Embryonic facial prominence (tissue), 1 donor: ENCODE results near the gene CADPS.

ENCODE experiments used
- DNase-seq: peaks from one replicate; pipeline ENCODE4 v3.0.0-alpha.2; 2016; ENCODE audit errors: extremely low spot score

CADPS gene

DNA sequence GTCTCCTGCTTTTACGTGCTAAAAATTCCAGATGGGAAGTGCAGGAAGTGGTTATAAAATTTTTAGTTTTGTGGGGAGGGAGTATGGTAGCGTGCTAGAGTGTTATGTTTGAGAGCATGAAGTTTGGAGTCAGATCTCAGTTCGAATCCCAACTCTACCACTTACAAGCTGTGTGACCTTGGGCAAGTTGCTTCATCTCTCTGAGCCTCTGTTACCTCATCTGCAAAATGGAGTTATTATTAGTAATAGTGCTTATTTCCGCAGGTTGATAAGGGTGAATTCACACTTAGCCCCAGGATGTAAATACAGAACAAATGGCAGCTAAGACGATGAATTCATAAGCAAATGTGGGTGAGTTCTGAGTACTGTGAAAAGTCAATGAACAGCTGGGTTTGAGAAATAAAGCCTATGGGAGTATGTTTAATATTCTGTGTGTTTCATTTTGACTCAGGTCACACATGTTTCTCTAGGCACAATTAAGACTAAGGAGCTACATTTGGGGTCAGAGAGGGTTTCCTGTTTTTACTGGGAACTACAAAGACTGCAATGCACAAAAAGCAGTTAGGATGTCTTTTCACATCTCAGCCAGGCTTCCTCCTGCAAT is 428.8 kb downstream of the CADPS start:
- no peak for DNase-seq

DNA sequence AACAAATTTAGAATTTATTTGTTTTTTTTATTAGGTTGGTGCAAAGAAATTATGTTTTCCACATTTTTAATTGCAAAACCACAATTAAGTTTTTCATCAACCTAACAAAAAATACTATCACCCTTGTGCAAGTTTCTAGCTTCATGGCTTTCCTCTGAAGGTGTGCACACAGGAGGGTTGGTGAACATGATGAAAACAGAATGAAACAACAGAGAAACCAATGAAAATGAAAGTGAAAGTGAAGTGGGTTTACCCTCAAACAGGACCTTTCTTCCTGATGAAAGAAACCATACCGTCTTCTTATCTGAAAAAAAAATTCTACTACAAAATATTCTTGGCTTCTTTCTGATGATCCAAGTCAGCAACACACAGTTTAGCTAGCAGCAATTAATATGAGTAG is 429.9 kb downstream of the CADPS start:
- DNase-seq = no peak

DNA sequence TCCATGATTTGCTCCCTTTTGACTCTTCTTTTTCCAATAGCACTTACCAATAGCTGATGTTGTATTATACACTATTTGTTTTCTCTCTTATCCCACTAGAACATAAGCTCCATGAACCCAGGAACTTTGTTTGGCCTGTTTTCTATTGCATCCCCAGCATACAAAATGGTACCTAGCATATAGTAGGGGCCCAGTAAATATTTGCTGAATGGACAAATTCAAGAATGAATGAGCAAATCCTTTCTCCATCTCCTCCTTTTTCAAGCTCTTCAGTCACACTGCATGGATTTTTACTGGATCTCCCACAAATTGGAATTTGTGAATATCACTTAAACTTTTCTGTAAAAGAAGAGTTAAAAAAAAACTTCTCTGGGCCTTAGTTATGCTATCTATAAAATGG is 435.2 kb downstream of the CADPS start:
- no peak for DNase-seq

DNA sequence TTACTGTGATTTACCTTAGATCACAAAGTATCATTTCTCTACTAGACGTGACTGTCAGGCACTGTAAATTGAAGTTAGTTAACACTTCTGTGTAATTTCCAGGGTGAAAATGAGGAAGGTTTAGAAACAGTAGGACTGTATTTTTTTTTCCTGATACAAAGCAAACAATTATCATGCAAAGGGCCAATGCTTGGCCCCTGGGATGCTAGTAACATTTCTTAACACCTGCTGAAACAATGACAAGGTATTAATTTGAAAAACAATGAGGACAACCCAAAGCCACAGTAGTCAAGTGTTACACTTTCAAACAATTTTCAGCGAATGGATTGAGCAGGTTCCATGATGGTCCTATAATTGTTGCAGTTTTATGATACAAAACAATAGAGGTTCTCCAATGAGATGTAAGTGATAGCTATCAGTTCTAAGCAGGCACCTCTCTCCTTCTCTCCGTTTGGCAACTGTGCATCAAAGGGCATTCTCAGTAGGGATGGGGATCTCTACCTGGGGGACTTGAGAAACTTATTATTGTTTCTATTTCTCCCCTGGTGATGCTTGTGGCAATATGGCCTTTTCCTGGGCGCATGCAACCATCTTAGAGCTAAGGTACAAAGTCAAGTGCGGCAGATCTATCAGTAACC is 435.9 kb downstream of the CADPS start:
- no peak for DNase-seq

DNA sequence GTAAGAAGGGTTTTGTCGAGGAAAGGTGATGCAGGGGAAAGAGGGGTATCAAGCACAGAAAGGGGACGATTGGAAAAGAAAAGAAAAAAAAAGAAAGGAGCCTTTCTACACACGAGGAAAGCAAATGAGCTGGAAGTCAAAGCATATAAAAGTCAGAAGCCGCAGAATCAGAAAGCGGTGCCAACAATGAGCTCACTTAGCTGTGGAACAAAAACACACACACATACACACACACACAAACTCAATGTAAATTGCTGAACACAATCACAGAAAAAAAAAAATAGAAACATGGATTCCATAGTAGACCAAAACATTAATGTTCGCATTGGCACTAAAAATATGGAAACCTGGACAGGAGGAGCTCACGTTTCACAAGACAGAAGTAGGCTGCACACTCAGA is 438.4 kb downstream of the CADPS start:
- DNase-seq = no peak

DNA sequence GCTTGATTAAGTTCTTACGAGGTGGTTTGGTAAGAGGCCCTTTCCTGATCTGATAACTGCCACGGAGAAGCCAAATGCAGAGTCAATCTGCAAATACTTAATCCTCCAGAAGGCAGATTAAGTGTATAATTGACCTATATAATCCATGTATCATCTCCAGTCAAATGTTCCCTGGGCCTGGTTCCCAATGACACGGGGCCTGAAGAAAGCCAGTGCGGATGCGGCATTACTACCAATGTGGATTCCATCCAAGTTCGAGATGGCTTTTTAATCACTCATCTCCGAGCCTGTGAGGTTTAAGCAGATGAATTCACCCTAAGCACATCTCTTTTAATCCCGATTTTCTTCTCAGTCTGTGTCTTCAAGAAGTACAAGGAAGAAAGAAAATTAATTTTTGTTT is 441.8 kb downstream of the CADPS start:
- DNase-seq = no peak

DNA sequence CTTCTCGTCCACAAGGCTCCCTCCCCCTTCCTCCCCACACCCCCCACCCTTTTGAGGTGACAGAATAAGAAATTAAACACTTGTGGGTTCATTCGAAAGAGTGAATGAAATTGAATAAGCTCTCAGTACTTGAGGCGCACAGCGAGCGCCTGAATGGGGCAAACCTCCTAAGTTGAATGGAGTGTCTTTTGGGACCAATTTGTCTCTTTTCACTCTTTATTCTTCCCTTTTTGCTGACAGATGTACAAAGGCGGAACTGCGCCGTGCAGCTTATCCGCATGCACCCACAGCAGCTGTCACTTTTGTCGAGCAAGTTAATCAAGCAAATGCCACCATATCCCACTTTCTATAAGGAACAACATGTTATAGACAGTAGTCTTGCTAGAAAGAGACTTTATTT is 454.0 kb downstream of the CADPS start:
- no peak for DNase-seq

DNA sequence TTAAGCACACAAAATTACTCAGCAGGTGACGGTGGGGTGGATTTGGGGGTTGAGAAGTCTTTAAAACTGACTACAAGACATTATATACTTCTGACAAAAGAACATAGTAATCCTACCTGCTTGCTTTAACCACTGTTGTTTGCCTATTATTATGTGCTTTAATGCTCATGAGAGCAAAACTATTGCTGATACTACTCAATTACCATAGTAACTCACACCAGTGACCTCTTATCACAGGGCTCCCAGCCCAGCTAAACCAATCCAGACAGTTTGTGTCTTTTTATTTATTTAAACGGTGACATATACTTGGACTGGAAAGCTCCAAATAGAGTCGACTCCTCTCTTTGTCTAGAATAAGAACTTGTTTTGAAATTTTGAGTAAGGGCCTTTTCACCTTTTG is 459.1 kb downstream of the CADPS start:
- DNase-seq = no peak

DNA sequence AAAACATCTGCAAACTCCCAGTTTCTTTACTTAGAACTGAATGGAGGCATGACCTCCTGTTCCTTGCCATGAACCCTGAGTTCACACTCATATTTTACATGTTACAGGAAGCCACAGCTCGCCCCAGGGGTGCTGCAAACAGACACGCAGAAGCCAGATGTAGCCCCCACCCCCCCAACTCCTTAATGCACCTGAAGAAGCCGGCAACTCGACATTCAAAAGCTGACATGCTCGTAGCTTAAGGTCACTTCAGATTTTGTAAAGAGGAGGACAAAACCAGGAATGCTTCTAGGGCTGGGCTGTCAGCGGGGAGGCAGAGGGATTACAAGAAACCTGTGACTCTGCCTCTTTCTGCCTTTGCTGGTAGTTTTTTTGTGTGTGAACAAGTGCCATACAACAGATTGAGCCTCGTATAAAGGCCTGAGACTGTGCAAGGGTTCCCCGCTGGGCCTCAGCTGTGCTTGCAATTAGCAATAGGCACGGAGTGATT is 459.9 kb downstream of the CADPS start:
- no peak for DNase-seq

DNA sequence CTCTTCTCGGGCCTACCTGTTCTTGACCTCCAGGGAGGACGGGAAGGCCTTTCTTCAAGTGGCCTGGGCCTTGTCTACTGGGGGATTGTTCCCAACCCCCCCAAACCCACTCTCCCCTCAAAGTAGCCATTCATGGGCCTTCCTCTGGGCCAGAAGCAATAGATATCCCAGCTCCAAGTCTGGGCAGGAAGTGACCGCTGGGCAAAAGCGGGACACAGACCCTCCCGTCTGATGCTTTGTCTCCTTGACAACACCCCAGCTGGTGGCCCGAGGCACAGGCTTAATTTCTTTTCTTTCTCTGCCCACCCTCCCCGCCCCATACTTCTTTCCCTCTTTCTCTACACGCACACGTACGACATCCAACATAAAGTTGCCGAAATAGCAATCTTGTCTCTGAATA is 460.4 kb downstream of the CADPS start:
- DNase-seq = no peak

DNA sequence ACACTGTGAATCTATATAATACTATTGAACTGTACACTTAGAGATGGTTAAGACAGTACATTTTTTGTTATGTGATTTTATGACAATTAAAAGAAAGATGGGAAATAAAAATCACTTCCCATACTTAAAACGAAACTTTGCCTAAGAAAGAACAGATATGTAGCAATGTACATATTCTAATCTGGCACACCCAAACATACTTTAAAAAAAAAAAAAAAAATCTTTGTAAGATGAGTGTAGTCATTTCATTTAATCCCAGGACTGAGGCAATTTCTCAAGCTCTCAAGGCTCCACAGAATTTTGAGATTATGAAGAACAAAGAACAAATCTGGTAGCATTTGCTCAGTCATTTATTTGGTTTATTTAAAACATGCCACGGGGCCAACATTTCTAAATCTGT is 461.5 kb downstream of the CADPS start:
- no peak for DNase-seq

DNA sequence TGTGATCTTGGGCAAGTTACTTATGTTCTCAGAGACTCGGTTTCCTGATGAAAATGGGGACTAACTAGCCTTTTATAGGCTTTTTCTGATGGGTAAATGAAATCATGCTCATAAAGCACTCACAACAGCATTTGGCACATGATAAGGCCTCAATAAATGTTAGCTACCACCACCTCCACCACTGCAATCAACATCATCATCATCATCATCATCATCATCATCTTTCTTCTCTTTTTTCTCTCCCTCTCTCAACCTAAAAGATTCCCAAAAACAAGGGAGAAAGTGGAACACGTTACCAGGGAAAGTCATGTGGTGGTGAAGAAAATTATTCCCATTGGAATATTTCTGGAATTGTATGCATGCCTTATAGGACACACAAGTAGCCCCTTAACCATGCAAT is 468.3 kb downstream of the CADPS start:
- DNase-seq = no peak

DNA sequence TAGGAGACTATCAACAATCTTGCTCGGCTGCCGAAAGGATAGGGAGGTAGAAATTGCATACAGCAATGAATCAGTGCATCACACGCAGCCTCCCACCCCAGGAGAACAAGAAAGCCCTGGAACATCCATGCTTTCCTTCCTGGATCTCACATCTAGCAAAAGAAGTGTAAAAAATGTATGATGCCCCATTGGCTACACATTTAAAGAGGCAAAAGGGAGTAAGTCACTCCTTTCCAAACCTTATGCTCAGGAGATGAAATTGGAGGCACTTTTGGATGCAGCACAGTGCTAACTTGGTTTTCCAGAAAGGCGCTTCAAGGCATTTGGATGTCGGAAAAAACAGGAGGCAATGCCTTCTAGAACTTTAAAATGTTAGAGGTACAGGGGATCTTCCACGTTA is 469.6 kb downstream of the CADPS start:
- DNase-seq = no peak

DNA sequence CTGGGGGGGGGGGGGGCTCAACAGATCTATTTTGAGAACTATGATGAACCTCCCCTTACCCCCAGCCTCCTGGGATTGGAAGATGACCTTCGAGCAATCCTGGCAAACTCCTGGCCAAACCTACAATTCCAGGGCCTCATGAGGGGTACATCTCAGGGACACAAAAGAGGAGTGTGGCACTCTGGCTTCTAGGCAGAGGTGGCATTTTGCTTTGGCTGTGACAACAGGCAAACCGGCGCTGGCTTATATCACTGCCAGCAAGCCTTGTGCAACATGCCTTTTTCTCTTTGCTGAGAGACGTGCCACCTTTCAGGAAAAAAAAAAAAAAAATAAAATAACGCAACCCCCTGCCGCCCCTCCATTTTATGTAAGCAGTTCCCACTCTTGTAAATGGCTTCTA is 470.1 kb downstream of the CADPS start:
- DNase-seq = no peak

DNA sequence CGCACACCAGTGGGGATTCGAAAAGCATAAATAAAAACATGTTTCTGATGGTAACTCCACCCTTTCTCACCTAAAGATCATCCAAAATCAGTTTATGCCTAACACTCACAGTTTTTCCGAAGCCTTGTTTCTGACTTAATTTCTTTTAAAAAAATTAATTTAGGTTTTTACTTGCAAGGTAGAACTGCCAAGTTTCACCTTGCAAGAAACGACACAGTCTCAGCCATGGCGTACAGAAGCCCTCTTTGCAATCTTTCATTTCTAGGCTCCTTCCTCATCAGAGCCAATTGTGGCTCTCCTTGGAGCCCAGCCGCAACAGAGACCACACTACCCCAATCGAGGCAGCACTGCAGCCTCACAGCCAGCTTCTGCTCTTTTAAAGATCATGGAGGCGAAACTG is 470.9 kb downstream of the CADPS start:
- no peak for DNase-seq

DNA sequence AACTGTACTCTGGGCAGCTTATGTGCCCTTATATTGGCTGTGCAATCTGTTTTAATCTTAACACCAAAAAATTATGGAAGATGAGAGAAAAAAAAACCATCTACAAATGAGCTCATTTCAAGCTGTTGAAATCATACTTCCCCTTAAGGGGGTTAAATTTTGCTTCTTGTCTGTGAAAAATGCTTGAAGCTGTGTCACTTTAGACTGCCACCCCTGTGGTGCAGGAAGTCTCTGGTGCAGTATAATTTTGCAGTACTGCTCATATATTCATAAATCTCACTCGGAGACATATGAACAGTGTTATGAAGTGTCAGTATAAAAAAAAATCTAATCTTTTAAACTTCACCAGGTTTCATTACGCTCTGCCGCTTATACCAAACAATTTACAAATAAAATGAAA is 471.5 kb downstream of the CADPS start:
- DNase-seq = no peak

DNA sequence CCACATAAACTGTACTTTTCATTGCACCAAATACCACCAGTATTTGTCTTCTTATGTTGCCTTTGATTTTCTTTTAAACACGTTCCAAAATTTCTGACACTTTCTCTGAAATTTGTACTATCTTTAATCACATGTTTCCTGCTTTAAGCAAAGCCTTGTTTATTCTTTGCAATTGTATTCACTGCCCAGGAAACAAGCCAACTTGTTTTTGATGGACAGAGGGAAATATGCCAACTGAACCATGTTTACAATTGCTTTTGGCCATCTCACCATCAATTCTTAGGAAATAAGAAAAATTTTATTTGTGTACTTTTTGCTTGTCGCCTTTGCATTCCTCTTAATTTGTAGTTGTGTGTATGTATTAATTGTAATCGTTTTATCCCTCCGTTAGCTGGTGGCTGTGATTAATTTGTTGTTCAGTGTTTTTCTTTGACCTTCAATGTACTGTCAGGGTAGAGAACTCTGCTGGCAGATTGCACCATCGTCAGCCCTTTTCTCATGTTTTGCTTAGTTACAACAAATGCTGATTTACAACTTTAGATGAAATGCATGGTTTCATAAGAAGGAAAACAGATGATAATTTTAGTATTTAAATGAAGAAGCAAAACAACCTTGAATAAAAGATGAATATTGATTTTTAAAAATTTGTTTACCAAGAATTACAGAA is 482.5 kb downstream of the CADPS start:
- no peak for DNase-seq

DNA sequence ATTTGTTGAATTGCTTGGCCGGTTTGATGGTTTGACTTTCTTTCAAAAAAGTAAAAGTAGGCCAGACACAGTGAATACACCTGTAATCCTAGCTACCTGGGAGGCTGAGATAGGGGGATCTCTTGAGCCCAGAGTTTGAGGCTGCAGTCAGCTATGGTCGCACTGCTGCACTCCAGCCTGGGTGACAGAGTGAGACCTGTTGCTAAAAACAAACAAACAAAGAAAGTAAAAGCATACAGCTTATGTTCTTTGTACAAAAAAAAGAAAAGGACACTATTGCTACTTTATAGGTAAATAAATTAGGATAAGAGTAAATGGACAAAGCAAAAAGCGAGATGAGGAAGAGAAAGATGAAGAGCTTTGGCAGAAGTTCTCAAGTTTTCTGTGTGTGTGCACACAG is 488.0 kb downstream of the CADPS start:
- DNase-seq = no peak

DNA sequence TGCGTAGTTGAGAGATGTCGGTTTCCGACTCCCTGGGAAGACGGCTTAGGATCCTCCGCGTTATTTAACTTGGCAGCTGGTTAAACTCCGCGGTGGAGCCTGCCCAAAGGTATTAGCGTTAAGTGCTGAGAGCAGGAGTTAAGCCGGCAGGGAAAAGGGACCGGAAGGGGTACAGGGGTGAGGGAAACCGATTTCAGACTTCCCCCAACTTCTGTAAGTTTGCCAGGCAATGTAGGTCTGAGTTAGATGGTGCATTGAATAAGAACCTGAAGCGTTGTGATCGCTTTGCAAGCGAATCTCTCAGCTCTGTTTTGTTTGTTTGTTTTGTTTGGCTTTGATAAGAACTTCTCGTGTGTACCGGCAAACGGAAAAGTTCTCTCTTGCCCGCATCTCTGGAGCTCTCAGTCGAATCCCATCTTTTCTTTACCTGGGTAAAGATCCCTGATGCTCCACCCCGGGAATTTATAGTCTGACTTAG is 495.9 kb downstream of the CADPS start:
- DNase-seq = no peak

DNA sequence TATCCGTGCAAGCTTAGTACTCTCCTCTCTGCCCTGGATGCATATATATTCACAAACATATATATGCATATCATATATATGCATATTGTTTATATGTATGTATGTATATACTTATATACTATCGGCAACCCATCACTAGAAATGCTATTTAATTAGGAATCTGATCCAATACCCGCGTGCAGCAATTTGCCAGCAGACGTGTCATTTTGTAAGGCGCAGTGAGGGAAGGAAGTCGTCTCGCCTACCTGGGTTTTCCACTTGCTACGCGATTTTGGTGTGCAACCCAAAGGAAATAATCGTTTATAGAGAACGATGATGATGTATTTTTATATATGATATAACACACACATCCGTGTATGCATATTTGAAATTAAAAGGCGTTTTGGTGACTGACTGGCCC is 496.3 kb downstream of the CADPS start:
- no peak for DNase-seq

DNA sequence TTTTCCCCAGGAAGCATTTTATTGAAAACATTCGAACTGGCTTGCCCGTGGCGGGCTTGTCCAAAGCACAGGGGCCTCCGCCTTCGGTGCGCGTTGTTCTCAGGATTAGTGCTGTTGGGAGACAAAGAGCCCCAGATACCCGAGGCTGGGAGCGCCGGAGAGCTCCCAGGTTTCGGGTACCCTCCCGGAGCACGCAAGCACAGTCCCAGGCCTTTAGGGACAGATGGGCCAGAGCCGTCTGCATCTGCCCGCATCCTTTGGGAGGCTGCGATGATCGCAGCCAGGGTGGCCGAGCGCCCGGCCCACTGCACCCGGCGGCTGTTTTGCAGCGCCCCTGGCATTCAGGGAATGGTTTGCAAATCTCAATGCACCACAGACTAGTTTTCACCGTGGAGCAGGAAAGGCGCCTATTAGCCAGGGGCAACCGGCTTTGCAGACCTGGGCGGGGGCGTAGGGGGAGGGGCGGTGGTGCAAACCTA is 496.9 kb downstream of the CADPS start:
- DNase-seq = no peak

DNA sequence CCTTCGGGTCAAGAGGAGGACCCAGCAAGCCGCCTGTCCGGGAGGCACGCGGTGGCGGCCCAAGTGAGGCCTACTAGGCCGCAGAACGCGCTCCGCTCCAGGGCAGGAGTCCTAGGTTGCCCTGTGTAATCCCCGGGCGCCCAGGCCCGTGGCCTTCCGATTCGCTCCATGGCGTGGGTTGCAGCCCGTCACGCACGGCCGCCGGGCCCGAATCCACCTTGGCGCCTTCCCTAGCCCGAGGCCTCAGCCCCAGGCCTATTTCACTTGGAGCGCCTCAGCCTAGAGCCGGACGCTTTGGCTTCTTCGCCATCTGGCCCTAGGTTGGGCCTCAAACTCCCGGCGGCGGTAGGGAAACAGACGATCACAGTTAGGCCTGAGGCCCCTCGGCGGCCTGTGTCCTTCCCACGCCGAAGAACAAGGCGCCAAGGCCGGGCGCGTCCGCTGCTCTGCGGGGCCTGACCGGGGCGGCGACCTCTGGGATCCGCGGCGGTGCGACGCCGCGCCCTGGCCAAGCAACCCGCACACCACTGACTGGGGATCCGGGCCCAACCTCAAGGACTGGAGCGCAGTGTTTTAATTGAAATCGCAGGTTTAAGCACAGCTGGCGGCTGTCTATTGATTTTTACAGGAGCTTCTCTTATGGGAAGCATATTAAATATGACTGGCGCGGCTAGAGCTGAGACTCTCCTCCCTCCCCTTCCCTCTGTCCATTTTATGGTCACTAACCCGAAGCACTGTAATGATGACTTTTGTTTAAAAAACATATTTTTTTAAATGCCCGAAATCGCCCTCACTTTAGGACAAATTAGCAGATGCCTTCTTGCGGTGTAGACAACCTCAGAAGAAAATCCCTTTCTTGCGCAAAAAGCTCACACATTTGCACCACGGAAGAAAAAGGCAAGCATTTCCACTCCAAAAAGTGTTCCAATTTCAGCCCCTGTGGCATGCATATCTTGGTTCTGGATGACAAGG is 498.0 kb downstream of the CADPS start:
- no peak for DNase-seq
